A549 (cell line): ENCODE data around the gene SLC5A10. TPM values are rescaled to one million over a fixed set of nuclear protein-coding genes. Genes with fewer than 3 reads are reported as not detected.

Experiments used
- ATAC-seq, 2 experiments: fragments of 200-7000 bp in 1 of 2; fragments of >200 bp in 1 of 2; cut with Nextera tagmentation in 1 of 2; cut with Tn5 transposase in 1 of 2; 3 replicates each; pipeline versions ENCODE4 v1.8.0 to v1.9.1; 2018 to 2020; ENCODE audit warnings: mild to moderate bottlenecking in 1 of 2, moderate library complexity in 1 of 2
- CTCF ChIA-PET: fragments of 300-600 bp; sonication (Branson Sonifier 250); formaldehyde crosslinking; extraction: SDS; loops from one replicate; lab custom pipeline; 2021; ENCODE audit warnings: antibody characterized with exemption, inconsistent platforms; lab: Yijun Ruan, JAX
- POLR2A ChIA-PET: fragments of 350-600 bp; formaldehyde crosslinking; extraction: SDS; loops from one replicate; lab custom pipeline; 2021; ENCODE audit warnings: antibody characterized with exemption, inconsistent platforms; lab: Yijun Ruan, JAX
- DNase-seq, 2 experiments: peaks; one replicate each; pipeline versions ENCODE4 v3.0.0 to v3.0.0-alpha.2; 2011 to 2016; ENCODE audit warnings: low read depth in 1 of 2, low spot score in 1 of 2
- FAIRE-seq: peaks from 2 replicates; lab custom pipeline; 2011; peaks lifted over from hg19 to GRCh38; lab: Jason Lieb, UNC
- H3K27ac ChIP-seq, 2 experiments: fragments of >200 bp; sonication (Bioruptor Twin); formaldehyde crosslinking; 3 replicates each; pipeline ENCODE4 v1.5.1; 2016 to 2017
- H3K4me1 ChIP-seq: fragments of >200 bp; sonication (Bioruptor Twin); formaldehyde crosslinking; 3 replicates; pipeline ENCODE4 v1.6.1; 2016
- H3K4me2 ChIP-seq: fragments of >200 bp; sonication (Bioruptor Twin); formaldehyde crosslinking; 3 replicates; pipeline ENCODE4 v1.6.1; 2016
- H3K4me3 ChIP-seq: fragments of >200 bp; sonication (Bioruptor Twin); formaldehyde crosslinking; 3 replicates; pipeline ENCODE4 v1.5.1; 2016
- H3K9me3 ChIP-seq: fragments of >200 bp; sonication (Bioruptor Twin); formaldehyde crosslinking; 3 replicates; pipeline ENCODE4 v1.6.1; 2016
- ATOH8 ChIP-seq: fragments of 250-450 bp; sonication (Bioruptor Pico); IDR thresholded peaks from 2 replicates; pipeline ENCODE4 v1.5.0; 2020; ENCODE audit warnings: low read depth, mild to moderate bottlenecking, moderate library complexity
- CHD4 ChIP-seq: fragments of 200-600 bp; sonication (generic); IDR thresholded peaks from 2 replicates; pipeline ENCODE4 v1.6.1; 2016; ENCODE audit warnings: antibody characterized with exemption, mild to moderate bottlenecking, borderline replicate concordance
- EHMT2 ChIP-seq: fragments of 200-600 bp; sonication (generic); IDR thresholded peaks from 2 replicates; pipeline ENCODE4 v1.6.1; 2016; ENCODE audit warnings: antibody characterized with exemption, low read depth, mild to moderate bottlenecking, moderate library complexity
- EP300 ChIP-seq, 2 experiments: fragments of >200 bp; sonication (Bioruptor Twin); formaldehyde crosslinking; IDR thresholded peaks; 2 replicates in 1 of 2; 3 replicates in 1 of 2; pipeline ENCODE4 v1.6.1; 2016 to 2017
- FOSL2 ChIP-seq, 2 experiments: fragments of 450-650 bp in 1 of 2; fragments of >200 bp in 1 of 2; sonication (Bioruptor Twin) in 1 of 2; formaldehyde crosslinking; IDR thresholded peaks; 2 replicates each; pipeline versions ENCODE4 v1.5.0 to v1.6.1; 2016 to 2020; ENCODE audit warnings: mild to moderate bottlenecking in 1 of 2, moderate library complexity in 1 of 2
- HOXB13 ChIP-seq: fragments of 250-450 bp; sonication (Bioruptor Pico); IDR thresholded peaks from 2 replicates; pipeline ENCODE4 v1.5.0; 2020; ENCODE audit warnings: low read depth, mild to moderate bottlenecking, moderate library complexity
- KDM5A ChIP-seq: fragments of 200-600 bp; sonication (generic); IDR thresholded peaks from 2 replicates; pipeline ENCODE4 v1.6.1; 2016; ENCODE audit warnings: antibody characterized with exemption, mild to moderate bottlenecking
- MAZ ChIP-seq: fragments of 150-350 bp; IDR thresholded peaks from 2 replicates; pipeline ENCODE4 v1.6.1; 2014; ENCODE audit warnings: antibody characterized with exemption, low read depth, low read length, borderline replicate concordance
- PHF8 ChIP-seq: fragments of 200-600 bp; sonication (generic); IDR thresholded peaks from 2 replicates; pipeline ENCODE4 v1.6.1; 2016; ENCODE audit warnings: low read depth, mild to moderate bottlenecking, antibody characterized with exemption, moderate library complexity, borderline replicate concordance
- POLR2A ChIP-seq: IDR thresholded peaks from 2 replicates; pipeline ENCODE4 v1.6.1; 2012; ENCODE audit warnings: mild to moderate bottlenecking, low read length
- POLR2AphosphoS2 ChIP-seq: conservative IDR thresholded peaks from 2 replicates; pipeline ENCODE4 v1.6.1; 2012; ENCODE audit warnings: low read length, improper control_type of control experiment, inconsistent platforms
- RNF2 ChIP-seq: fragments of 200-600 bp; sonication (generic); IDR thresholded peaks from 2 replicates; pipeline ENCODE4 v1.6.1; 2016; ENCODE audit warnings: low read depth, mild to moderate bottlenecking, antibody characterized with exemption, moderate library complexity, borderline replicate concordance
- SMC3 ChIP-seq: fragments of >200 bp; sonication (Bioruptor Twin); formaldehyde crosslinking; IDR thresholded peaks from 3 replicates; pipeline ENCODE4 v1.6.1; 2018; ENCODE audit warnings: inconsistent platforms
- TP53 ChIP-seq: fragments of 250-450 bp; sonication (Bioruptor Pico); IDR thresholded peaks from 2 replicates; pipeline ENCODE4 v1.5.0; 2021; ENCODE audit warnings: mild to moderate bottlenecking, moderate library complexity
- USF2 ChIP-seq: fragments of 450-650 bp; IDR thresholded peaks from 2 replicates; pipeline ENCODE4 v1.6.1; 2014; ENCODE audit warnings: antibody characterized with exemption
- ZC3H11A ChIP-seq: fragments of 450-650 bp; IDR thresholded peaks from 2 replicates; pipeline ENCODE4 v1.6.1; 2014; ENCODE audit warnings: antibody characterized with exemption, mild to moderate bottlenecking
- ZFP36 ChIP-seq: fragments of 450-650 bp; IDR thresholded peaks from 2 replicates; pipeline ENCODE4 v1.6.1; 2014; ENCODE audit warnings: borderline replicate concordance; ENCODE audit not compliant: partially characterized antibody
- ZNF302 ChIP-seq: fragments of 250-450 bp; sonication (Bioruptor Pico); IDR thresholded peaks from 2 replicates; pipeline ENCODE4 v1.9.0; 2021; ENCODE audit warnings: inconsistent platforms, mild to moderate bottlenecking, moderate library complexity
- WGBS: methylation state at CpG from one replicate; pipeline ENCODE4 v1.1.6; 2017; ENCODE audit errors: missing lambda C conversion rate; 5-methylcytosine and 5-hydroxymethylcytosine counted together
- polyA plus RNA-seq, 4 experiments: library from polyadenylated mRNA; depleted of rRNA in 3 of 4; stranded (reverse); fragments of >200 nt; fragmentation: RNase III in 1 of 4; extraction: RNeasy Plus Mini Kit Qiagen cat#74134 plus additional on column Dnase treatment in 1 of 4; gene quantifications; 2 replicates in 3 of 4; 3 replicates in 1 of 4; pipeline ENCODE4 v1.2.3, GENCODE V29; 2011 to 2017
- TF ChIP-seq, protein P1 (sequence below): IDR thresholded peaks from 2 replicates; pipeline ENCODE4 v1.6.1; 2012
- TF ChIP-seq, protein P2 (sequence below): fragments of >200 bp; sonication (Bioruptor Twin); formaldehyde crosslinking; IDR thresholded peaks from 3 replicates; pipeline ENCODE4 v1.6.1; 2016
- TF ChIP-seq, protein P3 (sequence below): fragments of 150-350 bp; IDR thresholded peaks from 2 replicates; pipeline ENCODE4 v1.6.1; 2014; ENCODE audit warnings: low read depth, mild to moderate bottlenecking, low read length

The SLC5A10 gene
- polyA plus RNA-seq, 2 of the 4 experiments (the other 2 are of a cell fraction): 0.15 to 0.28 TPM

DNA sequence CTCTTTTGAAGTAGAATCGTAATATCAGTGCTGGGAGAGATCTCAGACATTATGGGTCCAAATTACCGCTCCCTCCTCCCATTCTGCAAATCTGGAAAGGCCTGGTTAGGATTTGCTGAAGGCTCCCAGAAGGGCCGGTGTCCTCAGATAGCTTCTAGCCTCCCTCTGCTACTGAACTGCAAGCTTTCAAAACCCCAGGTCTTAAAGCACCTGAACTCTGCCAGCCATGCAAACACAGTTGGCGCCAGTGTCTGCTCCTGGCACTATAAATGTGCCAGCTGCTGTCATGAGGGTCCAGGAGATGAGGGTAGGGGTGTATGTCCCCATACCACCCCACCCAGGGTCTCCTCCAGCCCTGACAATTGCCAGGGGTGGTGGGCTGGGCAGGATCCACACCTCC, 24.2 kb downstream of the SLC5A10 start:
- ChIA-PET CTCF (interaction anchor here (1.4 to 20.6 kb wide), 3 partner anchors 10 to 21 kb away, joined by 3 to 215 read pairs (median 9); no protein-coding TSS in a partner anchor), POLR2A (no interaction called here)
- FAIRE-seq (no peak), DNase-seq (no peak), ATAC-seq (no peak)
- Histone ChIP-seq H3K4me2 (no peak overlapping the region), H3K4me1 (peaks cover 3% of the 10 kb centered on the region; the same call in 2 of the 3 replicates), H3K27ac (no peak overlapping the region), H3K9me3 (no peaks in the 10 kb centered on the region), H3K4me3 (no peak overlapping the region)
- TF ChIP-seq USF2: no peak
- no peak for TF ChIP-seq KDM5A
- no peak for TF ChIP-seq MAZ
- no peak for TF ChIP-seq PHF8
- TF ChIP-seq TP53: no peak
- TF ChIP-seq ATOH8 (CRISPR knock-in tag): no peak
- 95% methylated on average over 4 of the region's 4 CpGs for WGBS

GRCh38 chr17:18977021-18977420, 25.1 kb downstream of the SLC5A10 start:
- H3K9me3 ChIP-seq: no peaks in the 10 kb centered on the region
- ATAC-seq (no peak), DNase-seq (no peak), FAIRE-seq (no peak)
- POLR2A ChIA-PET: no interaction called here
- CTCF ChIA-PET: interaction anchor here (1.1 to 20.6 kb wide), 6 partner anchors 8 to 23 kb away, joined by 3 to 215 read pairs (median 7); no protein-coding TSS in a partner anchor
- H3K4me1 ChIP-seq: peaks cover 11% of the 10 kb centered on the region
- no peak overlapping the region for H3K4me3 ChIP-seq
- 87% methylated on average over 4 of the region's 4 CpGs for WGBS
- H3K27ac ChIP-seq: no peak overlapping the region
- no peak overlapping the region for H3K4me2 ChIP-seq
- TF ChIP-seq ZFP36: no peak
- no peak for TF ChIP-seq RNF2
- no peak for TF ChIP-seq HOXB13 (CRISPR knock-in tag)
- TF ChIP-seq SMC3: no peak
- no peak for TF ChIP-seq CHD4
- TF ChIP-seq EP300 (IDR thresholded peaks at IDR 0.05): no peak
- TF ChIP-seq, protein P1, sequence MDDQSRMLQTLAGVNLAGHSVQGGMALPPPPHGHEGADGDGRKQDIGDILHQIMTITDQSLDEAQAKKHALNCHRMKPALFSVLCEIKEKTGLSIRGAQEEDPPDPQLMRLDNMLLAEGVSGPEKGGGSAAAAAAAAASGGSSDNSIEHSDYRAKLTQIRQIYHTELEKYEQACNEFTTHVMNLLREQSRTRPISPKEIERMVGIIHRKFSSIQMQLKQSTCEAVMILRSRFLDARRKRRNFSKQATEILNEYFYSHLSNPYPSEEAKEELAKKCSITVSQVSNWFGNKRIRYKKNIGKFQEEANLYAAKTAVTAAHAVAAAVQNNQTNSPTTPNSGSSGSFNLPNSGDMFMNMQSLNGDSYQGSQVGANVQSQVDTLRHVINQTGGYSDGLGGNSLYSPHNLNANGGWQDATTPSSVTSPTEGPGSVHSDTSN: no peak
- TF ChIP-seq, protein P2, sequence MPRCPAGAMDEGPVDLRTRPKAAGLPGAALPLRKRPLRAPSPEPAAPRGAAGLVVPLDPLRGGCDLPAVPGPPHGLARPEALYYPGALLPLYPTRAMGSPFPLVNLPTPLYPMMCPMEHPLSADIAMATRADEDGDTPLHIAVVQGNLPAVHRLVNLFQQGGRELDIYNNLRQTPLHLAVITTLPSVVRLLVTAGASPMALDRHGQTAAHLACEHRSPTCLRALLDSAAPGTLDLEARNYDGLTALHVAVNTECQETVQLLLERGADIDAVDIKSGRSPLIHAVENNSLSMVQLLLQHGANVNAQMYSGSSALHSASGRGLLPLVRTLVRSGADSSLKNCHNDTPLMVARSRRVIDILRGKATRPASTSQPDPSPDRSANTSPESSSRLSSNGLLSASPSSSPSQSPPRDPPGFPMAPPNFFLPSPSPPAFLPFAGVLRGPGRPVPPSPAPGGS: no peak
- no peak for TF ChIP-seq MAZ
- no peak for TF ChIP-seq ZC3H11A
- no peak for TF ChIP-seq POLR2AphosphoS2
- no peak for TF ChIP-seq ZNF302 (CRISPR knock-in tag)
- no peak for TF ChIP-seq FOSL2 (IDR thresholded peaks at IDR 0.05)
- no peak for TF ChIP-seq FOSL2 (CRISPR knock-in tag; IDR thresholded peaks at IDR 0.05)
- no peak for TF ChIP-seq TP53
- TF ChIP-seq ATOH8 (CRISPR knock-in tag): no peak
- TF ChIP-seq, protein P3, sequence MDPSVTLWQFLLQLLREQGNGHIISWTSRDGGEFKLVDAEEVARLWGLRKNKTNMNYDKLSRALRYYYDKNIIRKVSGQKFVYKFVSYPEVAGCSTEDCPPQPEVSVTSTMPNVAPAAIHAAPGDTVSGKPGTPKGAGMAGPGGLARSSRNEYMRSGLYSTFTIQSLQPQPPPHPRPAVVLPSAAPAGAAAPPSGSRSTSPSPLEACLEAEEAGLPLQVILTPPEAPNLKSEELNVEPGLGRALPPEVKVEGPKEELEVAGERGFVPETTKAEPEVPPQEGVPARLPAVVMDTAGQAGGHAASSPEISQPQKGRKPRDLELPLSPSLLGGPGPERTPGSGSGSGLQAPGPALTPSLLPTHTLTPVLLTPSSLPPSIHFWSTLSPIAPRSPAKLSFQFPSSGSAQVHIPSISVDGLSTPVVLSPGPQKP: no peak
- no peak for TF ChIP-seq EHMT2
- TF ChIP-seq POLR2A: no peak
- no peak for TF ChIP-seq KDM5A
- TF ChIP-seq, all 56 proteins: peak for 0
